Activated effector memory CD4-positive, alpha-beta T cell treated with Interleukin-2 at 50 U/mL for 16 hours (primary cell): Measurements from ENCODE around the gene DDX24.

Experiments used
- DNase-seq: peaks from one replicate; pipeline ENCODE4 v3.0.0-alpha.2; 2020

Gene DDX24

GRCh38 chr14:94114589-94115057 is 33.6 kb upstream of the DDX24 start:
- no peak for DNase-seq

GRCh38 chr14:94113908-94114588 is 33.0 kb upstream of the DDX24 start:
- no peak for DNase-seq

- DNase-seq, result no peak
These were observed 32.5 kb upstream of the DDX24 start for GRCh38 chr14:94113490-94113889.

GRCh38 chr14:94113073-94113472 is 32.1 kb upstream of the DDX24 start:
- no peak for DNase-seq

GRCh38 chr14:94112513-94113063 is 31.6 kb upstream of the DDX24 start:
- DNase-seq, result no peak

GRCh38 chr14:94111276-94112095 is 30.5 kb upstream of the DDX24 start:
- no peak for DNase-seq

GRCh38 chr14:94110552-94111181 is 29.7 kb upstream of the DDX24 start, which contains the start of gene IFI27:
TSS of gene IFI27 (plus strand) at chr14:94110736.
- no peak for DNase-seq

- DNase-seq, result no peak
These were observed 28.9 kb upstream of the DDX24 start for GRCh38 chr14:94109915-94110250.

GRCh38 chr14:94104731-94105130 is 23.7 kb upstream of the DDX24 start:
- DNase-seq, result no peak

- DNase-seq, result no peak
These were observed 22.6 kb upstream of the DDX24 start for GRCh38 chr14:94103554-94104150.

- no peak for DNase-seq
These were observed 21.9 kb upstream of the DDX24 start for GRCh38 chr14:94102768-94103482.

GRCh38 chr14:94101748-94102147 is 20.7 kb upstream of the DDX24 start:
- DNase-seq, result no peak

GRCh38 chr14:94100847-94101246 is 19.8 kb upstream of the DDX24 start:
- DNase-seq, result no peak

- no peak for DNase-seq
These were observed 18.0 kb upstream of the DDX24 start for GRCh38 chr14:94099006-94099405.

- DNase-seq, result no peak
These were observed 17.5 kb upstream of the DDX24 start for GRCh38 chr14:94098326-94098992.

GRCh38 chr14:94097091-94097490 is 16.1 kb upstream of the DDX24 start:
- no peak for DNase-seq

- DNase-seq, result no peak
These were observed 12.4 kb upstream of the DDX24 start for GRCh38 chr14:94093418-94093817.

- no peak for DNase-seq
These were observed 8.5 kb upstream of the DDX24 start for GRCh38 chr14:94089479-94089878.

GRCh38 chr14:94088516-94088915 is 7.5 kb upstream of the DDX24 start:
- DNase-seq, result no peak

GRCh38 chr14:94087891-94088290 is 6.9 kb upstream of the DDX24 start:
- DNase-seq, result no peak

- DNase-seq, result no peak
These were observed 401 bp upstream of the DDX24 start for GRCh38 chr14:94081386-94081820.
